Left lung (tissue), 10 donors: ENCODE results near the gene BHLHA15. TPM values are rescaled to one million over a fixed set of nuclear protein-coding genes. Genes with fewer than 3 reads are reported as not detected.

Experiments
- ATAC-seq: fragments of 200-7000 bp; cut with Tn5 transposase; one replicate; pipeline ENCODE4 v1.9.1; 2020; ENCODE audit warnings: moderate library complexity
- DNase-seq, 4 donors: peaks; one replicate each; pipeline ENCODE4 v3.0.0-alpha.2; 2013 to 2020
- H3K27ac ChIP-seq, 2 donors: fragments of 200-600 bp; sonication (generic) in 1 of 2; one replicate each; pipeline versions ENCODE4 v1.5.0 to v1.8.0; 2020 to 2021
- H3K27me3 ChIP-seq, 2 donors: fragments of 200-600 bp; sonication (generic) in 1 of 2; one replicate each; pipeline versions ENCODE4 v1.5.0 to v1.8.0; 2020 to 2021
- H3K36me3 ChIP-seq, 2 donors: fragments of 200-600 bp; sonication (generic) in 1 of 2; one replicate each; pipeline versions ENCODE4 v1.5.0 to v1.8.0; 2020 to 2021
- H3K4me1 ChIP-seq, 2 donors: fragments of 200-600 bp; one replicate each; pipeline ENCODE4 v1.8.0; 2021
- H3K4me3 ChIP-seq, 2 donors: fragments of 200-600 bp; sonication (generic) in 1 of 2; one replicate each; pipeline versions ENCODE4 v1.5.0 to v1.8.0; 2020 to 2021; ENCODE audit warnings: mild to moderate bottlenecking in 1 of 2
- H3K9me3 ChIP-seq, 2 donors: fragments of 200-600 bp; sonication (generic) in 1 of 2; one replicate each; pipeline versions ENCODE4 v1.5.0 to v1.8.0; 2020 to 2021
- intact Hi-C, 2 donors: fragments of 100-400 bp; cut with DNase I; formaldehyde crosslinking; loops; one replicate each; pipeline versions ENCODE4 v1.11.2 to v1.14.2; 2022
- polyA plus RNA-seq, 6 donors: library from polyadenylated mRNA; unstranded; fragments of 120-200 nt; gene quantifications; one replicate each; pipeline ENCODE4 v1.2.1, GENCODE V29; 2013; ENCODE audit not compliant: insufficient read length in 6 of 6
- total RNA-seq, 2 donors: library from RNA; stranded (reverse); fragmentation: NEBNext Ultra II Directional; extraction: Animal tissue kit (Norgen Biotek cat#: 25700); gene quantifications; one replicate each; pipeline ENCODE4 v1.2.1, GENCODE V29; 2021
- TF ChIP-seq, protein P1 (sequence below), 2 donors: fragments of 200-600 bp; sonication (generic) in 1 of 2; IDR thresholded peaks; one replicate each; pipeline versions ENCODE4 v1.5.0 to v1.8.0; 2021; ENCODE audit warnings: antibody characterized with exemption in 2 of 2
- donor health status: DM: no; HTN: yes; CAD: no.
- donor health status: DM: no; HTN: no; CAD: no.

The BHLHA15 gene
- total and polyA plus RNA-seq, 8 donors, result 0.44 to 2.4 (median 0.86) TPM; not detected in 1

GRCh38 chr7:98229991-98230745 is 18.9 kb downstream of the BHLHA15 start:
- TF ChIP-seq, protein P1, sequence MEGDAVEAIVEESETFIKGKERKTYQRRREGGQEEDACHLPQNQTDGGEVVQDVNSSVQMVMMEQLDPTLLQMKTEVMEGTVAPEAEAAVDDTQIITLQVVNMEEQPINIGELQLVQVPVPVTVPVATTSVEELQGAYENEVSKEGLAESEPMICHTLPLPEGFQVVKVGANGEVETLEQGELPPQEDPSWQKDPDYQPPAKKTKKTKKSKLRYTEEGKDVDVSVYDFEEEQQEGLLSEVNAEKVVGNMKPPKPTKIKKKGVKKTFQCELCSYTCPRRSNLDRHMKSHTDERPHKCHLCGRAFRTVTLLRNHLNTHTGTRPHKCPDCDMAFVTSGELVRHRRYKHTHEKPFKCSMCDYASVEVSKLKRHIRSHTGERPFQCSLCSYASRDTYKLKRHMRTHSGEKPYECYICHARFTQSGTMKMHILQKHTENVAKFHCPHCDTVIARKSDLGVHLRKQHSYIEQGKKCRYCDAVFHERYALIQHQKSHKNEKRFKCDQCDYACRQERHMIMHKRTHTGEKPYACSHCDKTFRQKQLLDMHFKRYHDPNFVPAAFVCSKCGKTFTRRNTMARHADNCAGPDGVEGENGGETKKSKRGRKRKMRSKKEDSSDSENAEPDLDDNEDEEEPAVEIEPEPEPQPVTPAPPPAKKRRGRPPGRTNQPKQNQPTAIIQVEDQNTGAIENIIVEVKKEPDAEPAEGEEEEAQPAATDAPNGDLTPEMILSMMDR (IDR thresholded peaks at IDR 0.05), result no peak
- Histone ChIP-seq H3K27me3 (no peaks in the 10 kb centered on the region), H3K9me3 (no peaks in the 10 kb centered on the region), H3K4me1 (no peaks in the 10 kb centered on the region), H3K27ac (no peak overlapping the region), H3K36me3 (peaks cover 0 to 99% of the 10 kb centered on the region in 2 donors), H3K4me3 (no peak overlapping the region)
- DNase-seq (peak in 1 of 4 donors; percentile 55), ATAC-seq (no peak)
- intact Hi-C loops, result no loop called here

DNA sequence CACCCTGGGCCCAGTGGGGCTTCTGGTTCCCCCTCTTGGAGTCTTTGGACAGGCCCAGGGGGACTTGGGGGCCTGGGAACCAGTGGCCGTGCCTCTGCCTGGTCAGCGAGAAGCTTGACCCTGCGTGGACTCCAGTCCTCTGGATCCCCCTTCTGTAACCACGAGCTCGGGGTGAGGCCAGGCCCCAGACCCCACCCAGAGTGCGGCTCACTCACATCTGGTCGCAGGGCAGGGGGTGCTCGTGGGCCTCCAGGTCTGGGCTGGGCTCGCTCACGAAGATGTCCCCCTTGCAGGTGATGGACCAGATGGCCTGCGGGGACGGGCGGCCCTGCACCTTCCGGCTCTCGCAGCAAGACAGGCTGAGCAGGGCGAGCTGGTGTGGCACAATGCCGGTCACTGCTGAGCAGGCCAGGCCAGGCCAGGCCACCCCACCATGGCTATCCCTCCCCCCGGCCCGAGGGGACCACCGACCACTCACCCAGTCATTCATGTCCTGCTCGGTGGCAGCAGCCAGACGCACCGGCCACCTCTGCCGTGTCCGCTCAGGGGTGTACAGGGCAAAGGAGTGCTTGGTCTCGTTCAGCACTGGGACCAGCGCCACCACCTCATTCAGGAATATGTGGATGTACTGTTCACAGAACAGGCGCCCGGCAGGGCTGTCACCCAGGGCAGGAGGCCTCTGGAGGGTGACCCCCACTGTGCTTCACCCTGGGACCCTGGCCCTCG is 19.7 kb downstream of the BHLHA15 start:
- peaks cover 0 to 95% of the 10 kb centered on the region in 2 donors for H3K36me3 ChIP-seq
- H3K4me3 ChIP-seq, result no peak overlapping the region
- no peak for ATAC-seq
- intact Hi-C loops, result no loop called here
- TF ChIP-seq, protein P1 (IDR thresholded peaks at IDR 0.05), result no peak
- DNase-seq, result peak in 1 of 4 donors; percentile 75
- H3K27ac ChIP-seq, result no peak overlapping the region
- no peaks in the 10 kb centered on the region for H3K27me3 ChIP-seq
- H3K4me1 ChIP-seq, result no peaks in the 10 kb centered on the region
- no peaks in the 10 kb centered on the region for H3K9me3 ChIP-seq

DNA sequence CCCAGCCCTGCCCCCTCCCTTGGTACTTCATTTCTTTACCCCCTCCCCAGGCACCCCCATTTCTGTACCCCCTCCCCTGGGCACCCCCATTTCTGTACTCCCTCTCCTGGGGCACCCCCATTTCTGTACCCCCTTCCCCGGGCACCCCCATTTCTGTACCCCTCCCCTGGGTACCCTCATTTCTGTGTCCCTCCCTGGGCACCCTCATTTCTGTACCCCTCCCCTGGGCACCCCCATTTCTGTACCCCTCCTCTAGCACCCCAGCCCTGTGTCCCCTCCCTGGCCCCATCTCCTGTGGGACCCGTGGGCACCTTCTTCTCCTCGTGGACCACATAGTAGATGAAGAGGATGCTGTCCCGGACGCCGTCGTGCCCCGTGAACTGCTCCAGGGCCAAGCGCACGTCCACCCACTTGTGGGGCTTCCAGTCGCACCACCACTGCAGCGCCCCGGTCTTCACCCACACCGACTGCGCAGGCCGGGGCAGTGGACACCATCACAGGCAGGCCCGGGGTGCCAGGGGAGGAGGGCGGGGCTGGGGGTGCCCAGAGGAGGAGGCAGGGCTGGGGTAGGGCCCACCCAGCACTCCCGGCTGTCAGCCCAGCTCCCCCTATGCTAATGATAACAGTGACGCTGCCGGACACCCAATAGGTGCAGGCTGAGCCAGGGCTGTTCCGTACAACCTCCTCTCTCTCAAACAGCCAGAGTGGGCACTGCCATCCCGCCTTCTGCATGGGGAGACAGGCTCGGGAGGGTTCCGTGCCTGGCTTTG is 20.4 kb downstream of the BHLHA15 start:
- no peak for ATAC-seq
- Histone ChIP-seq H3K4me3 (no peak overlapping the region), H3K9me3 (no peaks in the 10 kb centered on the region), H3K36me3 (peaks cover 0 to 95% of the 10 kb centered on the region in 2 donors), H3K27me3 (no peaks in the 10 kb centered on the region), H3K4me1 (no peaks in the 10 kb centered on the region), H3K27ac (no peak overlapping the region)
- intact Hi-C loops, result no loop called here
- TF ChIP-seq, protein P1 (IDR thresholded peaks at IDR 0.05), result no peak
- peak in 1 of 4 donors; percentile 66 for DNase-seq

DNA sequence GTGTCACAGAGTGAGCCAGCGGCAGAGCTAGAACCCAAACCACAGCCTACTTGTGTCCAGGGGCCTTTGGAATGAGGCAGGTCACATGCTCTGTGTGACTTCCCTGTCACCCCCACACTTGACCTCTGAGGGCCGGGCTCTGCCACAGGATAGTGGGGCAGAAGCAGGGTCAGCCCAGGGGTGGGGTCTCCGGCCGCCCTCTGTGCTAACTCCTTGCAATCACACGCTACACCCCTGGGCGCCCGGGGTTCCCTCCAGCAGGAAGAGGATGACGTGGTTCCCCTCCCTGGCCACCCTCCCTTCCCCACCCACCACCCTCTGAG is 21.0 kb downstream of the BHLHA15 start:
- peaks cover 0 to 95% of the 10 kb centered on the region in 2 donors for H3K36me3 ChIP-seq

More for the DNA sequence above, 21.0 kb downstream of the BHLHA15 start:
- intact Hi-C loops, result no loop called here
- DNase-seq (peak in 1 of 4 donors; percentile 71), ATAC-seq (no peak)
- Histone ChIP-seq H3K27ac (no peak overlapping the region), H3K4me1 (no peaks in the 10 kb centered on the region), H3K27me3 (no peaks in the 10 kb centered on the region), H3K9me3 (no peaks in the 10 kb centered on the region), H3K4me3 (no peak overlapping the region)
- TF ChIP-seq, protein P1 (IDR thresholded peaks at IDR 0.05), result no peak
